G401 (cell line): ENCODE data around the gene ZNF214. TPM values are rescaled to one million over a fixed set of nuclear protein-coding genes. Genes with fewer than 3 reads are reported as not detected.
"Not testable (repeated sequence)": the region's sequence is repeated elsewhere in the genome, so short reads cannot be mapped to it uniquely, and the experiment has no call there.

Experiments used
- DNase-seq: peaks from one replicate; pipeline ENCODE4 v3.0.0-alpha.2; 2015; ENCODE audit warnings: low spot score
- in situ Hi-C: cut with HindIII; loops from 2 replicates; pipeline ENCODE4 v1.10.0; 2016; ENCODE audit warnings: low sequenced_read_pairs, mixed read lengths
- total RNA-seq: library from RNA; depleted of rRNA; stranded (reverse); fragments of >200 nt; shearing (Covaris generic); gene quantifications from 2 replicates; pipeline ENCODE4 v1.2.3, GENCODE V29; 2014; rRNA removed

ZNF214 gene
- total RNA-seq, 1 experiment from 2014 or later: 6.9 TPM

DNA sequence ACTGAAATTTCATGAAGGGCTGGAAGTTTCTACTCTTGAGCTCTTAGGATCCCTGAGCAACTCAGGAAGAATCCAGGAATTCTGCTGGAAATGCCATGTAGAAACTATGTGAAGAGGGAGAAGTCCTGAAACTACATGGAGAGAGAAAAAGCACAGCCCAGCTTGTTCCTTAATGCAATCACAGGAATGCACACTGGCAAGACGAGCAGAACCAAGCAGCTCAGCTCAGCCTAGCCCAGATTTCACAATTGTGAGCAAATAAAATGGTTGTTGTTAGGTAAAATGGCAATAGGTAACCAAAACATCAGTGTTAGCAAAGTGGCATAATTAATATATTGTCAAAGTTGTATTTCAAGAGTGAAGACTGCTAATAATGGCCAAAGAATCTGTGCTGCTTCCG, 28.1 kb downstream of the ZNF214 start:
- no peak for DNase-seq
- in situ Hi-C loops: no loop called here

DNA sequence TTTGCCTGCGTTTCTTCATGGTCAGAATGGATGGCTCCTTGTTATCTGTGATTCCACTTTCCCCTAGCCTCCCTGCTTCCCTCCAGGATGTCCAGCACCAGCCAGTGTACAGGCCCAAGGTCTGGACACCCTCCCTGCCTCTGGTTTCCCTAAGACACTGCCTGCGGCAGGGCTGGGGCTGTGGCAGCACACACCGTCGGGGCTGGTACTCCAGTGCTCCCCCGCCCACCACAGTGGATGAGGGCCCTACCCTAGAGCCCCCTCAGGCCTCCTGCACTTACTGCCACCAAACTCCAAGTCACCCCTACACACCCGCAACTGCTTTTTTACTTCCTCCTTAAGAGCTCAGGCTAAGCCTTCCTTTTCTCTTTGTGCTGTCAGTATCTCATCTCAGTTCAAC, 28.9 kb downstream of the ZNF214 start:
- DNase-seq: no peak
- in situ Hi-C loops: no loop called here

DNA sequence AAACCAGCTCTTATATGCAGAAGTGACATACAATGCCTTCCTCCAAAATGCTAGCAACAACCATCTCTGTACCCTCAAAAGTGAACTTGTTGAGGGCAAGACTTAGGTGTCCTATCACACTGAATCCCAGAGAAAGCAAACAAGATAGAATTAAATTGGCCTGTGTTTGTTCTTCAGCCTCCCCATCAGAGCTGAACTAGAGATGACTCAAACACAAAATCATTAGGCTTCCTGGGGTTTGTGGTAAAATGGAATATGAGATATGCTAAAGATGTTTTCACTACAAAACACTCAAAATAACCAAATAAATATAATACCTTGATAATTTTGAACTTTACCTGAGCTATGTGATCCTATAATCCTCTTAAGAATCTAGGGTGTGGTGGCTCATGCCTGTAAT, 31.6 kb downstream of the ZNF214 start:
- in situ Hi-C loops: no loop called here

DNA sequence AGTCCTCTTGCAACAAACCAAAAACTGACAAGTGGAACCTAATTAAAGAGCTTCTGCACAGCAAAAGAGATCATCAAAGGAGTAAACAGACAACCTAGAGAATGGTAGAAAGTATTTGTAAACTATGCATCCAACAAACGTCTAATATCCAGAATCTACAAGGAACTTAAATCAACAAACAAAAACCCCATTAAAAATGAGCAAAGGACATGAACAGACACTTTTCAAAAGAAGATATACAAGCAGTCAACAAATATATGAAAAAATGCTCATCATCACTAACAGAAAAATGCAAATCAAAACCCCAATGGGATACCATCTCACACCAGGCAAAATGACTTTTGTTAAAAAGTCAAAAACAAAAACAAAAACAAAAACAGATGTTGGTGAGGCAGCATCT, 33.7 kb downstream of the ZNF214 start:
- in situ Hi-C loops: no loop called here
- DNase-seq: no peak

More for the DNA sequence above, 31.6 kb downstream of the ZNF214 start:
- DNase-seq: no peak

DNA sequence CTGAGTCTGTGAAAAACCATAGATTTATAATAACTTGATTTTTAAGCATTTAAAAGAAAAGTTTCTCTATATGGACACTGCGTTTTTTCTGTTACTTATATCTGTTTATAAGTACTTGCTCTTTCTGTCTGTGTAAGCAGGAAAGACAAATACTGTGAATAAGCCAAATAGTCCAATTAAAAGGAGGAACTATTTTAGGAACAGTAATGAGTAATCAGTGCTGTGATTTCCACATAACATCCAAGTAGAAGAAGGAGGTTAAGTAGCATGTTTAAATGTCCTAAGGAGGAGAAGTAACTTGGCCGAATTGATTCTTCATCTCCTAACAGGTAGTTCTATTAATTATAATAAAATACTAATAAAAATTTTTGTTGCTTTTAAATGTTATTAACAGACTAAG, 40.8 kb downstream of the ZNF214 start:
- no peak for DNase-seq
- in situ Hi-C loops: no loop called here

DNA sequence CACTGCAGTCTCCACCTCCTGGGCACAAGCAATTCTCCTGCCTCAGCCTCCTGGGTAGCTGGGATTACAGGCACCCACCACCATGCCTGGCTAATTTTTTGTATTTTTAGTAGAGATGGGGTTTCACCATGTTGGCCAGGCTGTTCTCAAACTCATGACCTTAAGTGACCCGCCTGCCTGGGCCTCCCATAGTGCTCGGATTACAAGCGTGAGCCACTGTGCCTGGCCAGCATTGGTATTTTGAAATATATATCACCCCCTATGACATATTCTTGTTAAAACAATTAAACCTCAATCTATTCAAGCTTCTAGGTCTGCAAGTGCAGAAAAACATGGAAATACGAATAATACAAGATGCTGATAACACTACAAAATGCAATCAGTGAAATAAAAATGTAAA, 50.3 kb downstream of the ZNF214 start:
- in situ Hi-C loops, DNase-seq: not testable (repeated sequence)

DNA sequence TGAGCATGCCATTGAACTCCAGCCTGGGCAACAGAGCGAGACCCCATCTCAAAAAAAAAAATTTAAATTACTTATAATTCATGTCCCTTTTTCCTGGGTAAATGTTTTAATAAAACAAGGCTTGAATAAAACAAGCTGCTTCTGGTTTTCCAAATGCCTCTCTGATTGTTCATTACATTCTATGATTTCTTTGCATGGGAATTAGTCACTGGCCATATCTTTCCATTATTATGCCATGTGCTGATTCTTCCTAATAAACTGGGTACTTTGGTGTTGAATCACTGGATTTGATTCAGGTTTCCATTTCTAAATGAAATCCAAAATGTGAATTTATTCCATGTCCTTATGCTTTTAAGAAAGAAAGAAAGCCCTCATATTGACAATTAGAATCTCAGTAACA, 51.3 kb downstream of the ZNF214 start:
- in situ Hi-C loops: no loop called here
- DNase-seq: no peak

DNA sequence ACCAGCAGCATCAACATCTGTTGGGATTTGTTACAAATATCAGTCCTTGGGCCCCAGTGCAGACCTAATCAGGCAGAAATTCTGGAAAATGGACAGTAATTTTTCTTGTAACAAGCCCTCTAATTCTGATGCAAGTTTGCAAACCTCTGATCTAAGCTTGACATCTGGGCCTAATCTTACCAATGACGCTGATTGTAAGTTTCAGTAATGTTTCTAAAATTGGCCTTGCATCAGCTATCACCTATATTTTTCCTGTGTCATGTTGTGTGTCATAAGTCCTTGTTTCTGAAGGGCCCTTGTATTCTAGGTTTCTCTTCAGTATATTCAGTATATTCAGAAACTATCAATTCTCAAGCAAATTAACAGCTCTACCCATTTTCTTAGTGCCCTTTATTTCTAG, 57.5 kb downstream of the ZNF214 start:
- in situ Hi-C loops: no loop called here
- no peak for DNase-seq

DNA sequence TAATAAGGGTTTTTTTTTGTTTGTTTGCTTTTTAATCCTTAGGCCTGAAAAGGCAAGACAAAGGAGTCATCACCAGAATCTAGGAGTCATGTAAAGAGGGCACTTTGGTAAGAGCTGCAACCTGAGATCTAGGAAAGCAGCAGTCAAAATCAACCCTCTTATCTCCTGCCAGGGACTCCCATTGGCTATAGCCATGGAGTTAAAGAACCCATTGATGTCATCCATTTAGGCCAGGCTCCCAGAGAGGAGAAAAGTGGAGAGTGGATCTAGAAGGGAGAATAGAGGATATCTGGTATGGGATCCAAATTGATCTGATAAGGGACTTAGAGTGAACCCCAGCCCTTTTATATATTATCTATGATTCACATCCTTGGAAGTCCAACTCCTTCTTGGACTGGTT, 58.0 kb downstream of the ZNF214 start:
- DNase-seq: no peak
- in situ Hi-C loops: no loop called here

DNA sequence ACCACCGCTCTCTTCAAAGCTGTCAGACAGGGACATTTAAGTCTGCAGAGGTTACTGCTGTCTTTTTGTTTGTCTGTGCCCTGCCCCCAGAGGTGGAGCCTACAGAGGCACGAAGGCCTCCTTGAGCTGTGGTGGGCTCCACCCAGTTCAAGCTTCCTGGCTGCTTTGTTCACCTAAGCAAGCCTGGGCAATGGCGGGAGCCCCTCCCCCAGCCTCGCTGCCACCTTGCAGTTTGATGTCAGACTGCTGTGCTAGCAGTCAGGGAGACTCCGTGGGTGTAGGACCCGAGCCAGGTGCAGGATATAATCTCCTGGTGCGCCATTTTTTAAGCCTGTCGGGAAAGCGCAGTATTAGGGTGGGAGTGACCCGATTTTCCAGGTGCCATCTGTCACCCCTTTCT, 65.9 kb downstream of the ZNF214 start:
- DNase-seq, in situ Hi-C loops: not testable (repeated sequence)

Other genes with a start within 250 kb of the ZNF214 start
- gene OR2AG2, start 248.4 kb downstream of the ZNF214 start, total RNA-seq: not detected in 2 replicates
- not detected in 2 replicates for gene OR2AG1, start 237.3 kb downstream of the ZNF214 start, total RNA-seq
- gene OR6A2, start 220.7 kb downstream of the ZNF214 start, total RNA-seq: 0.24 TPM in 1 of 2 replicates, not detected in the other
- not detected in 2 replicates for gene OR10A5, start 174.7 kb downstream of the ZNF214 start, total RNA-seq
- not detected in 2 replicates for gene OR10A2, start 157.3 kb downstream of the ZNF214 start, total RNA-seq
- gene OR10A4, start 143.7 kb downstream of the ZNF214 start, total RNA-seq: not detected in 2 replicates
- gene OR2D2, start 127.8 kb downstream of the ZNF214 start, total RNA-seq: not detected in 2 replicates
- gene OR2D3, start 99.3 kb downstream of the ZNF214 start, total RNA-seq: not detected in 2 replicates
- 10.9 and 13.2 TPM in 2 replicates for gene ZNF215, start 93.9 kb downstream of the ZNF214 start, total RNA-seq
- gene NLRP14, start 133 bp upstream of the ZNF214 start, total RNA-seq: 0.25 and 0.27 TPM in 2 replicates
- gene RBMXL2, start 68.7 kb upstream of the ZNF214 start, total RNA-seq: not detected in 2 replicates
- 1.3 and 2.0 TPM in 2 replicates for gene SYT9, start 231.6 kb upstream of the ZNF214 start, total RNA-seq